Activated T-helper 1 cell treated with anti-CD3 and anti-CD28 coated beads, Interleukin-12 subunit alpha, Interleukin-12 subunit beta, Interleukin-2, Interleukin-4 antibody, amounts not matched to agents 30 ng/mL and 10 ng/mL and 1 ng/mL, durations not matched to agents 14 hours and 24 hours and 36 hours (primary cell): Measurements from ENCODE around the gene CELSR3. TPM values are rescaled to one million over a fixed set of nuclear protein-coding genes. Genes with fewer than 3 reads are reported as not detected.

Source experiments
- DNase-seq: peaks from one replicate; pipeline ENCODE4 v3.0.0; 2021; ENCODE audit warnings: low spot score
- H3K27ac Mint-ChIP-seq: one replicate; pipeline ENCODE4 v1.8.0; 2021; ENCODE audit warnings: mild to moderate bottlenecking, mixed read lengths
- H3K27me3 Mint-ChIP-seq: one replicate; pipeline ENCODE4 v1.8.0; 2022; ENCODE audit warnings: mild to moderate bottlenecking, moderate library complexity, mixed read lengths; ENCODE audit not compliant: insufficient read depth
- H3K36me3 Mint-ChIP-seq: one replicate; pipeline ENCODE4 v1.8.0; 2021; ENCODE audit warnings: low read depth, mixed read lengths
- H3K4me1 Mint-ChIP-seq: one replicate; pipeline ENCODE4 v1.8.0; 2021; ENCODE audit warnings: low read depth, mixed read lengths
- H3K4me3 Mint-ChIP-seq: one replicate; pipeline ENCODE4 v1.8.0; 2021; ENCODE audit warnings: mild to moderate bottlenecking, moderate library complexity, mixed read lengths
- H3K9me3 Mint-ChIP-seq: one replicate; pipeline ENCODE4 v1.8.0; 2021; ENCODE audit warnings: mixed read lengths
- intact Hi-C: fragments of 100-400 bp; cut with micrococcal nuclease; formaldehyde crosslinking; loops from one replicate; pipeline ENCODE4 v1.15.1; 2024
- total RNA-seq: library from RNA; stranded (reverse); gene quantifications from 2 replicates; pipeline ENCODE4 v1.2.3, GENCODE V29; 2022

Gene CELSR3
- total RNA-seq, 1 donor from 2014 or later: 11.6 TPM

DNA sequence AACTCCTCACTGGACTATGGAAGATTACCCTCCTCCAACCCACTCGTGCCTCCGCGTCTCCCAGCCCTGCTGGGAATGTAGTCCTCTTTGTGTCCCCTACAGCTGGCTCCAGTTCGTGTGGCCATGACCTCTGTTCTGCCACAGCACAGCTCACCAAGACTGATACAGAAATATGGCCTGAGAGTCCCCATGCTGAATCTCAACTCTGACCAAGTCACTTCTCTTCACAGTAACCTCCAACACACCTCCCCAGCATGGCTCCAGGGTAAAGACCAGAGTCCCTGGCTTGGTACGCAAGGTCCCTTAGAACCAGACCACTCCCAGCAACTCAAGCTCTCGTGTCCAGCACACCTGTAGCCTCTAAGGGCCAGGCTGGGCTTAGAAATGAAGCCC is 65.3 kb downstream of the CELSR3 start:
- Mint-ChIP-seq H3K4me3 (no peak overlapping the region), H3K27me3 (peaks cover 11% of the 10 kb centered on the region), H3K27ac (no peak overlapping the region), H3K9me3 (no peaks in the 10 kb centered on the region), H3K4me1 (no peaks in the 10 kb centered on the region), H3K36me3 (peaks cover 18% of the 10 kb centered on the region)
- DNase-seq: no peak
- intact Hi-C loops: no loop called here

- Mint-ChIP-seq H3K36me3 (peaks cover 16% of the 10 kb centered on the region), H3K9me3 (no peaks in the 10 kb centered on the region), H3K27ac (no peak overlapping the region), H3K4me3 (no peak overlapping the region), H3K4me1 (no peaks in the 10 kb centered on the region), H3K27me3 (peaks cover 11% of the 10 kb centered on the region)
- DNase-seq: no peak
- intact Hi-C loops: no loop called here
Observed at GRCh38 chr3:48596676-48597407, 65.8 kb downstream of the CELSR3 start.

- H3K27me3 Mint-ChIP-seq: peaks cover 11% of the 10 kb centered on the region
- H3K4me3 Mint-ChIP-seq: no peak overlapping the region
- H3K36me3 Mint-ChIP-seq: peaks cover 16% of the 10 kb centered on the region
- H3K4me1 Mint-ChIP-seq: no peaks in the 10 kb centered on the region
- H3K27ac Mint-ChIP-seq: no peak overlapping the region
- no peak for DNase-seq
- H3K9me3 Mint-ChIP-seq: no peaks in the 10 kb centered on the region
- intact Hi-C loops: no loop called here
Observed at GRCh38 chr3:48596157-48596556, 66.5 kb downstream of the CELSR3 start.

DNA sequence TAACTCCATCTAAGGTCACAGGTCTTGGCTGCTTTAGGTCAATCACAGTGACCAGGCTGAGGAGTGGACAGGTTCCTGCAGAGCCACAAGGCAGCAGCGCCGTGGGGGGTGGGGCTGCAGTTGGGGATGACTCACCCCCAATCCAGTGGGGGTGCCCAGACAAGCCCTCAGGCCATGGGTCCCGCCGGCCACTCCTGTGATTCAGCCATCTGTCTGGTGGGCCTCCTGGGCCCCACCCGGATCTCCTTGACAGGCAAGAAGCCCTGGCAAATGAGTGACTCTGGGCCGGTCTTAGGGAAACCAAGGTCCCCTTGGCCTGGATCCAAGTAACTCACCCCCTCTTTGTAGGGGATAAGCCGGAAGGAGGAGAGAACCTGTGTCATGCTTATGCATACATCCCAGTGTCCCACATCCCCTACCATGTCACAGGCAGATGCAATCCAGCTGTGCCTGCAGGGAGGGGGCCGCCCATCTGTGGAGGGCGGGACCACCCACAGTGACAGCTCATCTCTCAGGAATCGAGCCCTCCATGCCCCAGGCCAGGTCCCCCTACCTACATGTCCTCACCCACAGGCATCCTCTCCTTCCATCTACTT is 67.1 kb downstream of the CELSR3 start:
- DNase-seq: no peak
- Mint-ChIP-seq H3K27ac (no peak overlapping the region), H3K4me3 (no peak overlapping the region), H3K4me1 (no peaks in the 10 kb centered on the region), H3K9me3 (no peaks in the 10 kb centered on the region), H3K27me3 (peaks cover 14% of the 10 kb centered on the region), H3K36me3 (peaks cover 13% of the 10 kb centered on the region)
- intact Hi-C loops: no loop called here

- H3K27me3 Mint-ChIP-seq: peaks cover 14% of the 10 kb centered on the region
- H3K9me3 Mint-ChIP-seq: no peaks in the 10 kb centered on the region
- DNase-seq: no peak
- intact Hi-C loops: no loop called here
- no peak within 1 kb of the TSS for H3K4me3 Mint-ChIP-seq
- H3K4me1 Mint-ChIP-seq: no peaks in the 10 kb centered on the region
- H3K27ac Mint-ChIP-seq: no peak within 1 kb of the TSS
- H3K36me3 Mint-ChIP-seq: peaks cover 11% of the 10 kb centered on the region
Observed at GRCh38 chr3:48595075-48595525, 67.6 kb downstream of the CELSR3 start, which contains the start of gene COL7A1. Gene COL7A1 (minus strand): TSS chr3:48595329. CDS start chr3:48595159, 170 bp downstream.

GRCh38 chr3:48594417-48595049 is 68.2 kb downstream of the CELSR3 start:
- H3K27ac Mint-ChIP-seq: no peak overlapping the region
- H3K4me3 Mint-ChIP-seq: no peak overlapping the region
- H3K36me3 Mint-ChIP-seq: peaks cover 10% of the 10 kb centered on the region
- no peaks in the 10 kb centered on the region for H3K9me3 Mint-ChIP-seq
- no peak for DNase-seq
- H3K27me3 Mint-ChIP-seq: peaks cover 18% of the 10 kb centered on the region
- intact Hi-C loops: no loop called here
- H3K4me1 Mint-ChIP-seq: no peaks in the 10 kb centered on the region

DNA sequence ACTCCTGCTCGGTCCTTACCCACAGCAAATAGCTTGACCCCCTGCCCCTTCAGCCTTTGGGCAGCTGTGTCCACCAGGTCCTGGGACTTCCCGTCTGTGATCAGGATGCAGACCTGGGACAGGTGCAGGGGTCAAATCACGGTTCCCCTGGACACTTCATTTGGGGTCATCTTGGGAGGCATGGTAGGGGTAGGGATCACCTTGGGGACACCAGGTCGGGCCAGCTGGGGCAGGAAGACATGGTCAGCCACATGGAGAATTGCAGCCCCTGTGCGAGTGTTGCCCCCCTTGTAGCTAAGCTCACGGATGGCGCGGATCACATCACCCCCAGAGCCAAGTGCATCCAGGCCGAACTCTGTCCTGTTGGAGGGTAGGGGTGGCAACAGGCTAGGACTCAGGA is 69.3 kb downstream of the CELSR3 start:
- H3K36me3 Mint-ChIP-seq: peaks cover 3% of the 10 kb centered on the region

GRCh38 chr3:48592519-48593087 is 70.1 kb downstream of the CELSR3 start:
- no peak overlapping the region for H3K27ac Mint-ChIP-seq
- H3K4me3 Mint-ChIP-seq: no peak overlapping the region
- H3K9me3 Mint-ChIP-seq: no peaks in the 10 kb centered on the region
- intact Hi-C loops: no loop called here
- H3K4me1 Mint-ChIP-seq: no peaks in the 10 kb centered on the region
- H3K27me3 Mint-ChIP-seq: peaks cover 24% of the 10 kb centered on the region
- no peaks in the 10 kb centered on the region for H3K36me3 Mint-ChIP-seq
- no peak for DNase-seq

More for the DNA sequence above, 69.3 kb downstream of the CELSR3 start:
- Mint-ChIP-seq H3K27me3 (peaks cover 22% of the 10 kb centered on the region), H3K4me1 (no peaks in the 10 kb centered on the region), H3K9me3 (no peaks in the 10 kb centered on the region), H3K27ac (no peak overlapping the region), H3K4me3 (no peak overlapping the region)
- intact Hi-C loops: no loop called here
- no peak for DNase-seq

- DNase-seq: no peak
- Mint-ChIP-seq H3K4me3 (no peak overlapping the region), H3K4me1 (no peaks in the 10 kb centered on the region), H3K36me3 (no peaks in the 10 kb centered on the region), H3K9me3 (no peaks in the 10 kb centered on the region), H3K27me3 (peaks cover 24% of the 10 kb centered on the region), H3K27ac (no peak overlapping the region)
- intact Hi-C loops: no loop called here
Observed at GRCh38 chr3:48591886-48592518, 70.7 kb downstream of the CELSR3 start.

DNA sequence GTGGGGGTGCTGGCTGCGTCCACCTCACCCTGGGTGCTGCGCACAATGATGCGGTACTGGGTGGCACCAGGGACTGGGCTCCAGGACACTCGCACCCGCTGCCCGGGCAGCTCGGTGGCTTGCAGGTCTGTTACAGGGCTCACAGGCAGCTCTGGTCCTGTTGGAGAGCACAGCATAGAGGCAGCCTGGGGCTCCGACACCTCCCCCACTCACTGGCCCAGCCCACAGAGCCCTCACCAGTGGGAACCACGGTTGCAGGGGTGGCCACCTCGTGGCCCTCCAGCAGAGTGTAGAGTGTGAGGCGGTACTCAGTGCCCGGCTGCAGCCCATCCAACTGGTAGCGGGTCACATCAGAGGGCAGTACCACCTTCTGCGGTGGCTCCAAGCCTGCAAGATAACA is 71.2 kb downstream of the CELSR3 start:
- Mint-ChIP-seq H3K9me3 (no peaks in the 10 kb centered on the region), H3K27me3 (peaks cover 24% of the 10 kb centered on the region), H3K4me1 (no peaks in the 10 kb centered on the region), H3K36me3 (no peaks in the 10 kb centered on the region), H3K27ac (no peak overlapping the region), H3K4me3 (no peak overlapping the region)
- intact Hi-C loops: no loop called here
- DNase-seq: no peak

DNA sequence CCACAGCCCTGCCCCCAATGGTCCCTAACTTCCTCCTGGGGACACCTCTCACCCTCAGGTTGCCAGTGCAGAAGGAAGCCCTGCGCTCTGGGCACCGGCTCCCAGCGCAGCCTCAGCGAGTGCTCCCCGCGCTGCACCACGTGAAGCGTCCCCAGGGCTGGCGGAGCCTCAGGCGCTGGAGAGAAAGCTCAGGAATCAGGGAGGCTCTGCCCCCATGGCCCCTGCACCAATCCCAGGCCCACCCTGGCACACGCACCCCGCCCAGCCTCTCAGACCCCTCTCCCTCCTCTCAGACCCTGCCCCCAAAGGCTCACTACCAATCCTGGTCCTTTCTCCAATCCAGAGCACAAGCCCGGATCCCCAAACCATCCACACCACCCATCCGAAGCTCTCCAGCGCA is 74.5 kb downstream of the CELSR3 start:
- H3K4me3 Mint-ChIP-seq: no peak overlapping the region
- H3K4me1 Mint-ChIP-seq: no peaks in the 10 kb centered on the region
- DNase-seq: no peak
- no peak overlapping the region for H3K27ac Mint-ChIP-seq
- H3K27me3 Mint-ChIP-seq: peaks cover 13% of the 10 kb centered on the region
- H3K36me3 Mint-ChIP-seq: no peaks in the 10 kb centered on the region
- intact Hi-C loops: no loop called here
- H3K9me3 Mint-ChIP-seq: no peaks in the 10 kb centered on the region

DNA sequence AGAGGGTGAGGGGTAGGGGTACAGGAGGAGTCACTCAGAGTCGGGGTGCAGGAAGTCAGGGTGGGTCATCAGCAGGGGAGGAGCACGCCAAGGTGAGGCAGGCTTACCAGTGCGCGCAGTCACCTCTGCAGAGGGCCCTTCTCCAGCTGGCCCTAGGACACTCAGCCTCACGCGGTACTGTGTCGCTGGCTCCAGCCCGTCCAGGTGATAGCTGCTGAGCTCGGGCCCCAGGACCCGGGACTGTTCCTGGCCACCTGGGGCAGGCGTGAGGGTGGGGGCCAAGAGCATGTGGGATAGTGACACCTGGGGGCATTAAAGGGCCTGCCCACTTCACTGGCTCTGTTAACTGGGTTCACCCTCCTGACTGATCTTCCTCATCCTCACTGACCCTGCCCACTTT is 75.0 kb downstream of the CELSR3 start:
- H3K36me3 Mint-ChIP-seq: no peaks in the 10 kb centered on the region
- no peaks in the 10 kb centered on the region for H3K9me3 Mint-ChIP-seq
- H3K4me3 Mint-ChIP-seq: no peak overlapping the region
- H3K27ac Mint-ChIP-seq: no peak overlapping the region
- H3K4me1 Mint-ChIP-seq: no peaks in the 10 kb centered on the region
- H3K27me3 Mint-ChIP-seq: peaks cover 13% of the 10 kb centered on the region
- no peak for DNase-seq
- intact Hi-C loops: no loop called here
